ENCODE measurements around the gene ZDHHC14.

Gene ZDHHC14

GRCh38 chr6:157561929-157562810 lies 181.2 kb downstream of the ZDHHC14 start:
- TF ChIP-seq, protein P1, sequence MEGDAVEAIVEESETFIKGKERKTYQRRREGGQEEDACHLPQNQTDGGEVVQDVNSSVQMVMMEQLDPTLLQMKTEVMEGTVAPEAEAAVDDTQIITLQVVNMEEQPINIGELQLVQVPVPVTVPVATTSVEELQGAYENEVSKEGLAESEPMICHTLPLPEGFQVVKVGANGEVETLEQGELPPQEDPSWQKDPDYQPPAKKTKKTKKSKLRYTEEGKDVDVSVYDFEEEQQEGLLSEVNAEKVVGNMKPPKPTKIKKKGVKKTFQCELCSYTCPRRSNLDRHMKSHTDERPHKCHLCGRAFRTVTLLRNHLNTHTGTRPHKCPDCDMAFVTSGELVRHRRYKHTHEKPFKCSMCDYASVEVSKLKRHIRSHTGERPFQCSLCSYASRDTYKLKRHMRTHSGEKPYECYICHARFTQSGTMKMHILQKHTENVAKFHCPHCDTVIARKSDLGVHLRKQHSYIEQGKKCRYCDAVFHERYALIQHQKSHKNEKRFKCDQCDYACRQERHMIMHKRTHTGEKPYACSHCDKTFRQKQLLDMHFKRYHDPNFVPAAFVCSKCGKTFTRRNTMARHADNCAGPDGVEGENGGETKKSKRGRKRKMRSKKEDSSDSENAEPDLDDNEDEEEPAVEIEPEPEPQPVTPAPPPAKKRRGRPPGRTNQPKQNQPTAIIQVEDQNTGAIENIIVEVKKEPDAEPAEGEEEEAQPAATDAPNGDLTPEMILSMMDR (IDR thresholded peaks at IDR 0.05; ENCODE audit: low read depth, low read length) = no peak
- TF ChIP-seq MYC (IDR thresholded peaks at IDR 0.05; ENCODE audit: low read depth, low read length) (no peak), POLR2A (IDR thresholded peaks at IDR 0.05; ENCODE audit: extremely low read depth, insufficient read length) (no peak)
- TF ChIP-seq, protein P2, sequence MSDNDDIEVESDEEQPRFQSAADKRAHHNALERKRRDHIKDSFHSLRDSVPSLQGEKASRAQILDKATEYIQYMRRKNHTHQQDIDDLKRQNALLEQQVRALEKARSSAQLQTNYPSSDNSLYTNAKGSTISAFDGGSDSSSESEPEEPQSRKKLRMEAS (IDR thresholded peaks at IDR 0.05; ENCODE audit: low read depth, low read length) = no peak
- no peak overlapping the region for H3K4me3 ChIP-seq (ENCODE audit: low read depth, low read length)
- DNase-seq (ENCODE audit: low read depth) = no peak

- DNase-seq (ENCODE audit: low read depth) = no peak
- TF ChIP-seq MYC (IDR thresholded peaks at IDR 0.05; ENCODE audit: low read depth, low read length) (no peak), POLR2A (IDR thresholded peaks at IDR 0.05; ENCODE audit: extremely low read depth, insufficient read length) (no peak)
- TF ChIP-seq, protein P2 (IDR thresholded peaks at IDR 0.05; ENCODE audit: low read depth, low read length) = no peak
- TF ChIP-seq, protein P1 (IDR thresholded peaks at IDR 0.05; ENCODE audit: low read depth, low read length) = no peak
- H3K4me3 ChIP-seq (ENCODE audit: low read depth, low read length) = no peak overlapping the region
Measured at GRCh38 chr6:157562997-157563396, 182.0 kb downstream of the ZDHHC14 start.

- TF ChIP-seq MYC (IDR thresholded peaks at IDR 0.05; ENCODE audit: low read depth, low read length) = no peak
- TF ChIP-seq POLR2A (IDR thresholded peaks at IDR 0.05; ENCODE audit: extremely low read depth, insufficient read length) = no peak
- TF ChIP-seq, protein P1 (IDR thresholded peaks at IDR 0.05; ENCODE audit: low read depth, low read length) = no peak
- TF ChIP-seq, protein P2 (IDR thresholded peaks at IDR 0.05; ENCODE audit: low read depth, low read length) = no peak
- no peak overlapping the region for H3K4me3 ChIP-seq (ENCODE audit: low read depth, low read length)
- no peak for DNase-seq (ENCODE audit: low read depth)
Measured at GRCh38 chr6:157563611-157564284, 182.8 kb downstream of the ZDHHC14 start.

- TF ChIP-seq, protein P1 (IDR thresholded peaks at IDR 0.05; ENCODE audit: low read depth, low read length) = no peak
- DNase-seq (ENCODE audit: low read depth) = no peak
- no peak overlapping the region for H3K4me3 ChIP-seq (ENCODE audit: low read depth, low read length)
Measured at GRCh38 chr6:157568702-157569101, 187.7 kb downstream of the ZDHHC14 start.

DNA sequence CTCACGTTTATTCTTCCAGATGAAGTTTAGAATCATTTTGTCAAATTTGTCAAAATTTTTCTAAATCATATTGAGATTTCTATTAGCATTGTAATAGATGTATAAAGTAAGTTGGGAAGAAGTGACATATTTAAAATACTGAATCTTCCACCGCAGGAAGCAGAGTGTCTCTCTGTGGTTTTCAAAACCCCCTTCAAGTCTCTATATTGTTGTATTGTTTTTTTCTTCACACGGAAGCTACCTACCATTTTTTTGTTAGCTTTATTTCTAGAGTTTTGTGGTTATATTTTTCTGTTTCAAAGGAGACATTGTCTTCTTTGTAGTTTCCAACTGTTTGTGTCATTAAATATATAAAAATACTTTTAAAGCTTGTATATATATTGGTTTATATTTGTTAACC lies 188.6 kb downstream of the ZDHHC14 start:
- TF ChIP-seq MYC (IDR thresholded peaks at IDR 0.05; ENCODE audit: low read depth, low read length) (no peak), POLR2A (IDR thresholded peaks at IDR 0.05; ENCODE audit: extremely low read depth, insufficient read length) (no peak)
- TF ChIP-seq, protein P1 (IDR thresholded peaks at IDR 0.05; ENCODE audit: low read depth, low read length) = no peak
- TF ChIP-seq, protein P2 (IDR thresholded peaks at IDR 0.05; ENCODE audit: low read depth, low read length) = no peak
- DNase-seq (ENCODE audit: low read depth) = no peak
- no peak overlapping the region for H3K4me3 ChIP-seq (ENCODE audit: low read depth, low read length)

Data from NB4 (cell line).